ENCODE data around the gene MLLT3.

GRCh38 chr9:20405616-20406015 is 216.7 kb downstream of the MLLT3 start:
- TF ChIP-seq, protein P1, sequence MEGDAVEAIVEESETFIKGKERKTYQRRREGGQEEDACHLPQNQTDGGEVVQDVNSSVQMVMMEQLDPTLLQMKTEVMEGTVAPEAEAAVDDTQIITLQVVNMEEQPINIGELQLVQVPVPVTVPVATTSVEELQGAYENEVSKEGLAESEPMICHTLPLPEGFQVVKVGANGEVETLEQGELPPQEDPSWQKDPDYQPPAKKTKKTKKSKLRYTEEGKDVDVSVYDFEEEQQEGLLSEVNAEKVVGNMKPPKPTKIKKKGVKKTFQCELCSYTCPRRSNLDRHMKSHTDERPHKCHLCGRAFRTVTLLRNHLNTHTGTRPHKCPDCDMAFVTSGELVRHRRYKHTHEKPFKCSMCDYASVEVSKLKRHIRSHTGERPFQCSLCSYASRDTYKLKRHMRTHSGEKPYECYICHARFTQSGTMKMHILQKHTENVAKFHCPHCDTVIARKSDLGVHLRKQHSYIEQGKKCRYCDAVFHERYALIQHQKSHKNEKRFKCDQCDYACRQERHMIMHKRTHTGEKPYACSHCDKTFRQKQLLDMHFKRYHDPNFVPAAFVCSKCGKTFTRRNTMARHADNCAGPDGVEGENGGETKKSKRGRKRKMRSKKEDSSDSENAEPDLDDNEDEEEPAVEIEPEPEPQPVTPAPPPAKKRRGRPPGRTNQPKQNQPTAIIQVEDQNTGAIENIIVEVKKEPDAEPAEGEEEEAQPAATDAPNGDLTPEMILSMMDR (IDR thresholded peaks at IDR 0.05): no peak
- TF ChIP-seq EP300 (IDR thresholded peaks at IDR 0.05) (no peak), POLR2A (IDR thresholded peaks at IDR 0.05) (no peak)

Data from suprapubic skin (tissue), 3 donors.